ENCODE results near the gene RHBDL3.

RHBDL3 gene

GRCh38 chr17:32357615-32358014 is 92.0 kb downstream of the RHBDL3 start:
- DNase-seq (ENCODE audit: low spot score): no peak

- DNase-seq (ENCODE audit: low spot score): no peak
Observed at GRCh38 chr17:32361270-32361669, 95.6 kb downstream of the RHBDL3 start.

- DNase-seq (ENCODE audit: low spot score): no peak
Observed at GRCh38 chr17:32370426-32370825, 104.8 kb downstream of the RHBDL3 start.
